Heart right ventricle (tissue), 16 donors: ENCODE data around the gene INTU. TPM values are rescaled to one million over a fixed set of nuclear protein-coding genes. Genes with fewer than 3 reads are reported as not detected.

ENCODE experiments used
- ATAC-seq, 8 donors: fragments of 200-7000 bp; cut with Tn5 transposase; one replicate each; pipeline ENCODE4 v1.9.1; 2020; ENCODE audit warnings: mild to moderate bottlenecking in 8 of 8, moderate library complexity in 8 of 8, moderate number of reproducible peaks in 1 of 8
- DNase-seq, 2 donors: peaks; one replicate each; pipeline ENCODE4 v3.0.0-alpha.2; 2020
- H3K27ac ChIP-seq, 10 donors: fragments of 200-600 bp; sonication (generic) in 2 of 10; one replicate each; pipeline versions ENCODE4 v1.5.0 to v1.8.0; 2020 to 2022; ENCODE audit warnings: mild to moderate bottlenecking in 3 of 10
- H3K27me3 ChIP-seq, 7 donors: fragments of 200-600 bp; one replicate each; pipeline ENCODE4 v1.8.0; 2021 to 2022; ENCODE audit warnings: mild to moderate bottlenecking in 2 of 7
- H3K36me3 ChIP-seq, 9 donors: fragments of 200-600 bp; sonication (generic) in 1 of 9; one replicate each; pipeline versions ENCODE4 v1.5.0 to v1.8.0; 2020 to 2022; ENCODE audit warnings: mild to moderate bottlenecking in 2 of 9
- H3K4me1 ChIP-seq, 9 donors: fragments of 200-600 bp; sonication (generic) in 1 of 9; one replicate each; pipeline versions ENCODE4 v1.5.0 to v1.8.0; 2020 to 2022; ENCODE audit warnings: mild to moderate bottlenecking in 4 of 9
- H3K4me3 ChIP-seq, 10 donors: fragments of 200-600 bp; sonication (generic) in 2 of 10; one replicate each; pipeline versions ENCODE4 v1.5.0 to v1.8.0; 2020 to 2022; ENCODE audit warnings: mild to moderate bottlenecking in 7 of 10, moderate library complexity in 2 of 10
- H3K9me3 ChIP-seq, 11 donors: fragments of 200-600 bp in 10 of 11; sonication (generic) in 2 of 11; one replicate each; pipeline versions ENCODE4 v1.5.0 to v1.8.0; 2013 to 2022; ENCODE audit warnings: mild to moderate bottlenecking in 2 of 11, control low read depth in 1 of 11, moderate library complexity in 1 of 11
- CTCF ChIP-seq, 9 donors: fragments of 200-600 bp; sonication (generic) in 2 of 9; IDR thresholded peaks; one replicate each; pipeline versions ENCODE4 v1.5.0 to v1.8.0; 2021 to 2022; ENCODE audit warnings: antibody characterized with exemption in 9 of 9, mild to moderate bottlenecking in 5 of 9, moderate library complexity in 1 of 9
- WGBS, 2 donors: extraction: QIAGEN DNeasy Blood & Tissue Kit; methylation state at CpG; one replicate each; pipeline ENCODE4 v1.1.7; 2013; ENCODE audit warnings: inconsistent platforms in 1 of 2; 5-methylcytosine and 5-hydroxymethylcytosine counted together
- intact Hi-C, 10 donors: fragments of 100-400 bp; cut with DNase I; formaldehyde crosslinking; loops; one replicate each; pipeline versions ENCODE4 v1.11.1 to v1.14.2; 2022
- polyA plus RNA-seq, 2 donors: library from polyadenylated mRNA; stranded (reverse); fragments of 200-250 nt; gene quantifications; one replicate each; pipeline ENCODE4 v1.2.3, GENCODE V29; 2013
- total RNA-seq, 10 donors: library from RNA; stranded (reverse); fragmentation: NEBNext Ultra II Directional in 3 of 10; extraction: Animal tissue kit (Norgen Biotek cat#: 25700) in 3 of 10; gene quantifications; one replicate each; pipeline versions ENCODE4 v1.2.1 to v1.2.4, GENCODE V29; 2021 to 2023
- donor health status: Arrhythmogenic right ventricular cardiomyopathy.
- donor health status: ischemic (EF 13 %, LVEDD 7.1; RV severe dilation, severe dysfunction).
- donor health status: healthy with polysubstance abuse.
- donor health status: DM: no; HTN: yes; CAD: no.
- donor health status: DM: no; HTN: no; CAD: no.
- donor health status: ischemic (EF 25% LVEDD 6.9; RV normal size, moderate dysfunction).
- donor health status: ischemic (EF 25% LVEDD 5.7; RV mildly dilated, moderate dysfunction).
- donor health status: healthy.
- donor health status: DM: yes; HTN: yes; CAD: no.
- donor health status: Ischemic cardiomyopathy.
- donor health status: ischemic (EF 35%, LVEDD 5.7; RV mildly dilated, moderate dysfunction).
- donor health status: nonischemic (EF 11% LVEDD 7.7; RV severe dilation, severe dysfunction).
- donor health status: DM: yes; HTN: yes; CAD: no.
- donor health status: PGD.
- donor health status: ischemic (EF 29% LVEDD 5.4; RV normal size, mild dysfunction).
- donor health status: nonischemic (EF 23%, LVEDD 6.1; RV moderate dilation, normal function).

INTU gene
- total and polyA plus RNA-seq, 12 donors, result 1.3 to 8.9 (median 4.5) TPM

DNA sequence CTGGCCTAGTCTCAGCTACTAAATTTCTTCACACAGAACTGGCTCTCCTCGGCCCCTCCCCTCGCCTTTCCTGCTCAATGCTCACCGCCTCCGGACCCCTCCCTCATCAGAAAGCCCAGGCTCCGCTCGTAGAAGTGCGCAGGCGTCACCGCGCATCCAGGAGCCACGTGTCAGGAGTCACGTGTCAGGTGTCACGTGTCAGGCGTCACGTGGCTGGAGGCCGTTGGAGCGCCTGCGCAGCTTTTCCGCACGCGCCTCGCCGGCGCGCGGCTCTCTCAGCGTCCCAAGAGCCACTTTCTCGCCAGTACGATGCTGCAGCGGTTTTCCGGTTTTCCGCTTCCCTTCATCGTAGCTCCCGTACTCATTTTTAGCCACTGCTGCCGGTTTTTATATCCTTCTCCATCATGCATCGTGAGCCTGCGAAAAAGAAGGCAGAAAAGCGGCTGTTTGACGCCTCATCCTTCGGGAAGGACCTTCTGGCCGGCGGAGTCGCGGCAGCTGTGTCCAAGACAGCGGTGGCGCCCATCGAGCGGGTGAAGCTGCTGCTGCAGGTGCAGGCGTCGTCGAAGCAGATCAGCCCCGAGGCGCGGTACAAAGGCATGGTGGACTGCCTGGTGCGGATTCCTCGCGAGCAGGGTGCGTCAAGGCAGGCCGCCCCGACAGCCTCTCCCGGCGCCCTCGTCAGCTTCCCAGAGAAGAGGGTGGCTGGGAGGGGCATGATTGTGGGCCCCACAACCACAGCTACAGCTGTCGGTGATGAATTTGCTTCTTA lies 97.6 kb downstream of the INTU start, which contains the start of gene SLC25A31:
TSS of gene SLC25A31 (plus strand) at position 259 of the 772 bp plus-strand sequence. CDS start at position 405, 146 bp downstream.
- Histone ChIP-seq H3K27ac (no peak within 1 kb of the TSS), H3K27me3 (no peaks in the 10 kb centered on the region), H3K4me1 (no peaks in the 10 kb centered on the region), H3K4me3 (no peak within 1 kb of the TSS), H3K36me3 (no peaks in the 10 kb centered on the region), H3K9me3 (no peaks in the 10 kb centered on the region)
- WGBS, 2 donors, result 93 to 96% methylated on average over 64 of the region's 64 CpGs
- intact Hi-C loops, result loop anchor here in 6 of 10 donors (2.0 to 5.0 kb wide), 2 partner anchors 123 to 126 kb away; no protein-coding TSS in a partner anchor
- DNase-seq, result no peak
- peak in 1 of 8 donors; percentile 34 for ATAC-seq
- TF ChIP-seq CTCF (IDR thresholded peaks at IDR 0.05), result no peak

DNA sequence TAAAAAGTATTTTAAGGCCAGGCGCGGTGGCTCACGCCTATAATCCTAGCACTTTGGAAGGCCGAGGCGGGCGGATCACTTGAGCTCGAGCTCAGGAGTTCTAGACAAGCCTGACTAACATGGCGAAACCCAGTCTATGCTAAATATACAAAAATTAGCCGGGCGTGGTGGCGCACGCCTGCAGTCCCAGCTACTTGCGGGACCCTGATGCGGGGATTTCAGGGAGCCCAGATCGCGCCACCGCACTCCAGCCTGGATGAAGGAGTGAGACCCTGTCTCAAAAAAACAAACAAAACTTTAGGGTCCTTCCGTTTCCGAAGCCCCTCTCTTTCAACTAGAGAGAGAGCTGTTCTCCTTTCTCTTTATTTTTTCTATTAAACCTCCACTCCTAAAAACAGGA lies 98.6 kb downstream of the INTU start:
- intact Hi-C loops, result loop anchor here in 6 of 10 donors (2.0 to 5.0 kb wide), 2 partner anchors 124 to 127 kb away; no protein-coding TSS in a partner anchor
- no peaks in the 10 kb centered on the region for H3K27me3 ChIP-seq
- TF ChIP-seq CTCF (IDR thresholded peaks at IDR 0.05), result no peak
- ATAC-seq (no peak), DNase-seq (no peak)
- no peaks in the 10 kb centered on the region for H3K36me3 ChIP-seq
- H3K4me3 ChIP-seq, result no peak overlapping the region
- WGBS, 2 donors, result 95 to 98% methylated on average over 19 of the region's 19 CpGs
- H3K9me3 ChIP-seq, result no peaks in the 10 kb centered on the region
- H3K4me1 ChIP-seq, result no peaks in the 10 kb centered on the region
- H3K27ac ChIP-seq, result no peak overlapping the region

DNA sequence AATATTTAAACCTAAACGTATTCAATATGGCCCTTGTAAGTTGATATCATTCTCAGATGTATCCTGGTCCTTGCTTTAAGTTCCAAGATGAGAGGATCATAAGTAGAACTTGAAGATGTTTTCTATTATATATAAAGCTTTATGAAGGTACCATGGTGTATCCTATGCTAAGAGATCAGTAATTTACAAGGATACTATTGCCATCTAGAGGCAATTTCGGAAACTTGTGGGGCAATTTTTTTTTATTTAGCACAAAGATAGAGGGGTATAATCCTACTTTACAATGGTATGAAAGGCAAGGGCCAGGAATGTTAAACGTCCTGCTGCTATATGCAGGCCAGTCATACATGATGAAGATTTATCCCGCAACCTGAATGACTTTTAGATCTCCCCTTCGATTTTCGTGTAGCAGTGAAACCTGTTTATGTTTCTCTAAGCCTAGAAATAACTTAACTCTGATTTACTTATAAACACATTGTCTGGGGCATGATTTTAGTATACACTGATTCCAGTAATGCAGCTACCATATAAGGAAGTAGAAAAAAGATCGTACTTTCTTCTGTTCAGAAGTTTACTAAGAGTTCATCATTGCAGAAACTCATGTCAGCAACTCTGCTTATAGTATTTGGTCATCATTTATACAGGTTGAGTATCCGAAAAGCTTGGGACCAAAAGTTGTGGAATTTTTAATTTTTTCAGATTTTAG lies 100.0 kb downstream of the INTU start:
- Histone ChIP-seq H3K4me1 (no peaks in the 10 kb centered on the region), H3K27me3 (no peaks in the 10 kb centered on the region), H3K9me3 (no peaks in the 10 kb centered on the region), H3K4me3 (no peak overlapping the region), H3K36me3 (no peaks in the 10 kb centered on the region), H3K27ac (no peak overlapping the region)
- DNase-seq, result no peak
- intact Hi-C loops, result loop anchor here in 6 of 10 donors (1.0 to 5.0 kb wide), 3 partner anchors 125 to 128 kb away; no protein-coding TSS in a partner anchor
- WGBS, 2 donors, result 24 to 28% methylated on average over 8 of the region's 8 CpGs
- TF ChIP-seq CTCF (IDR thresholded peaks at IDR 0.05), result peak in 8 of 9 donors; percentile 34 to 68 (median 58)
- no peak for ATAC-seq

DNA sequence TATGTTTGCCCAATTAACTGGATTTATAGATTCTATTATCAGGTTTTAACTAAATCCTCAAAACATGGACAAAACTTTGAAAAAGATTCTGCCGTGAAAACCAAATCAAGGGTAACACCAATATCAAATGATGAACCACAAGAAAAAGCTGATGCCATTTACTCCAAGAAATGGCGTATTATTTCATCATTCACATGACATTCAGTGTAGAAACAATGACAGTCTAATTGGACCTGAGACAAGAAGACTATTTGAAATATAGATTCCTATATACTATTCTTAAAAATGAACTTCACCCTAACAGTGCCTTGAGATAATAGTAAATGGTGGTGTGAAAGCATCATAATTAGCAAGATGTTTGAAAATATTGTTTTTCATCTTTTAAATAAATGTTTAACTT lies 102.2 kb downstream of the INTU start:
- no peak for TF ChIP-seq CTCF (IDR thresholded peaks at IDR 0.05)
- Histone ChIP-seq H3K27ac (no peak overlapping the region), H3K27me3 (no peaks in the 10 kb centered on the region), H3K4me3 (no peak overlapping the region), H3K4me1 (no peaks in the 10 kb centered on the region), H3K36me3 (no peaks in the 10 kb centered on the region), H3K9me3 (no peaks in the 10 kb centered on the region)
- intact Hi-C loops, result loop anchor here in 4 of 10 donors (5.0 kb wide), 1 partner anchor 128 kb away; no protein-coding TSS in a partner anchor
- DNase-seq (no peak), ATAC-seq (no peak)
- 90 to 92% methylated on average over 2 of the region's 2 CpGs for WGBS, 2 donors
